IMR-90 (cell line): ENCODE measurements around the gene CMTM8.
"Not testable (repeated sequence)": the region's sequence is repeated elsewhere in the genome, so short reads cannot be mapped to it uniquely, and the experiment has no call there.

Source experiments
- CEBPB ChIP-seq: IDR thresholded peaks from 2 replicates; pipeline ENCODE4 v1.6.1; 2012; ENCODE audit warnings: low read depth, low read length, improper control_type of control experiment
- MXI1 ChIP-seq: IDR thresholded peaks from 2 replicates; pipeline ENCODE4 v1.6.1; 2012; ENCODE audit warnings: low read depth, mild to moderate bottlenecking, low read length, moderate library complexity, borderline replicate concordance
- POLR2A ChIP-seq: IDR thresholded peaks from 2 replicates; pipeline ENCODE4 v1.6.1; 2012; ENCODE audit warnings: mild to moderate bottlenecking, low read depth, low read length
- TF ChIP-seq, protein P1 (sequence below): conservative IDR thresholded peaks from 2 replicates; pipeline ENCODE4 v1.5.1; 2012; ENCODE audit warnings: mild to moderate bottlenecking, low read depth, low read length, improper control_type of control experiment

- TF ChIP-seq, protein P1, sequence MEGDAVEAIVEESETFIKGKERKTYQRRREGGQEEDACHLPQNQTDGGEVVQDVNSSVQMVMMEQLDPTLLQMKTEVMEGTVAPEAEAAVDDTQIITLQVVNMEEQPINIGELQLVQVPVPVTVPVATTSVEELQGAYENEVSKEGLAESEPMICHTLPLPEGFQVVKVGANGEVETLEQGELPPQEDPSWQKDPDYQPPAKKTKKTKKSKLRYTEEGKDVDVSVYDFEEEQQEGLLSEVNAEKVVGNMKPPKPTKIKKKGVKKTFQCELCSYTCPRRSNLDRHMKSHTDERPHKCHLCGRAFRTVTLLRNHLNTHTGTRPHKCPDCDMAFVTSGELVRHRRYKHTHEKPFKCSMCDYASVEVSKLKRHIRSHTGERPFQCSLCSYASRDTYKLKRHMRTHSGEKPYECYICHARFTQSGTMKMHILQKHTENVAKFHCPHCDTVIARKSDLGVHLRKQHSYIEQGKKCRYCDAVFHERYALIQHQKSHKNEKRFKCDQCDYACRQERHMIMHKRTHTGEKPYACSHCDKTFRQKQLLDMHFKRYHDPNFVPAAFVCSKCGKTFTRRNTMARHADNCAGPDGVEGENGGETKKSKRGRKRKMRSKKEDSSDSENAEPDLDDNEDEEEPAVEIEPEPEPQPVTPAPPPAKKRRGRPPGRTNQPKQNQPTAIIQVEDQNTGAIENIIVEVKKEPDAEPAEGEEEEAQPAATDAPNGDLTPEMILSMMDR, result not testable (repeated sequence)
- not testable (repeated sequence) for TF ChIP-seq MXI1, CEBPB, POLR2A
Measured at GRCh38 chr3:32389577-32389976, 151.1 kb downstream of the CMTM8 start.
